GM19240 (cell line): ENCODE data around the gene ANK3.

Source experiments
- DNase-seq: peaks from one replicate; pipeline ENCODE4 v3.0.0; 2011; ENCODE audit warnings: low spot score; ENCODE audit not compliant: insufficient read length

Gene ANK3

GRCh38 chr10:60236869-60237524 lies 152.7 kb downstream of the ANK3 start:
- DNase-seq: peak; percentile 41

- no peak for DNase-seq
Observed at GRCh38 chr10:60235001-60235400, 154.7 kb downstream of the ANK3 start.

- DNase-seq: no peak
Observed at GRCh38 chr10:60234551-60234950, 155.1 kb downstream of the ANK3 start.

- DNase-seq: no peak
Observed at GRCh38 chr10:60230892-60231291, 158.8 kb downstream of the ANK3 start.

GRCh38 chr10:60224066-60224705 lies 165.5 kb downstream of the ANK3 start:
- DNase-seq: no peak

- no peak for DNase-seq
Observed at GRCh38 chr10:60222047-60222446, 167.6 kb downstream of the ANK3 start.

- DNase-seq: no peak
Observed at GRCh38 chr10:60212195-60212594, 177.5 kb downstream of the ANK3 start.

GRCh38 chr10:60209874-60210570 lies 179.7 kb downstream of the ANK3 start:
- no peak for DNase-seq

- DNase-seq: no peak
Observed at GRCh38 chr10:60208676-60209269, 180.9 kb downstream of the ANK3 start.

- DNase-seq: no peak
Observed at GRCh38 chr10:60207894-60208293, 181.8 kb downstream of the ANK3 start.

- no peak for DNase-seq
Observed at GRCh38 chr10:60206735-60207134, 182.9 kb downstream of the ANK3 start.

- DNase-seq: no peak
Observed at GRCh38 chr10:60205741-60206140, 183.9 kb downstream of the ANK3 start.

- no peak for DNase-seq
Observed at GRCh38 chr10:60203993-60204618, 185.6 kb downstream of the ANK3 start.

GRCh38 chr10:60200682-60201053 lies 189.0 kb downstream of the ANK3 start:
- no peak for DNase-seq

- DNase-seq: no peak
Observed at GRCh38 chr10:60200012-60200681, 189.5 kb downstream of the ANK3 start.

GRCh38 chr10:60197206-60197605 lies 192.5 kb downstream of the ANK3 start:
- DNase-seq: no peak

- no peak for DNase-seq
Observed at GRCh38 chr10:60194421-60194820, 195.3 kb downstream of the ANK3 start.

- no peak for DNase-seq
Observed at GRCh38 chr10:60192946-60193345, 196.7 kb downstream of the ANK3 start.

- no peak for DNase-seq
Observed at GRCh38 chr10:60189861-60190475, 199.7 kb downstream of the ANK3 start.

GRCh38 chr10:60188548-60188947 lies 201.1 kb downstream of the ANK3 start:
- DNase-seq: no peak

GRCh38 chr10:60187691-60188090 lies 202.0 kb downstream of the ANK3 start:
- DNase-seq: no peak
